Stimulated activated CD4-positive, alpha-beta T cell treated with anti-CD3 and anti-CD28 coated beads, Interleukin-1b, Interleukin-23, amount 100 ng/mL, for 4 hours (primary cell): ENCODE data around the gene SLC39A11.
"Not testable (repeated sequence)": the region's sequence is repeated elsewhere in the genome, so short reads cannot be mapped to it uniquely, and the experiment has no call there.

Experiments used
- DNase-seq, 2 donors: peaks; one replicate each; pipeline ENCODE4 v3.0.0-alpha.2; 2020; ENCODE audit warnings: low read depth in 2 of 2

The SLC39A11 gene

DNA sequence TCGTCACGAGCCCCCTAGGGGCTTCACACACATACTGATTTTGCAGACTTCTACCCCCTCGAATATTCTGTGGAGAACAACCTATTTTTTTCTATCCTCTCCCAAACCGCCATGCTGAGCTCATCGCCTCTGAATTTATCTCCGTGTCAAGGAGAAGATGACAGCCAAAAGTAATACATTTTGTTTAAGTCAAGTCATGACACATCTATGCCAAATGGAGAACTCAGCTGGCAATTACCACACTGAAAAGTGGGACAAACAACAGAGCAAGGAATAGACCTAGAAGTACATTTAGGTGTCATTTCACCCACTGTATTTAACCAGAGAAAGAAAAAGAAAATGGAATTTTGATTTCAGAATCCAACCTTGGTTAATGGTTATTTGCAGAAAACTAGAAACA lies 260.2 kb downstream of the SLC39A11 start:
- no peak for DNase-seq

DNA sequence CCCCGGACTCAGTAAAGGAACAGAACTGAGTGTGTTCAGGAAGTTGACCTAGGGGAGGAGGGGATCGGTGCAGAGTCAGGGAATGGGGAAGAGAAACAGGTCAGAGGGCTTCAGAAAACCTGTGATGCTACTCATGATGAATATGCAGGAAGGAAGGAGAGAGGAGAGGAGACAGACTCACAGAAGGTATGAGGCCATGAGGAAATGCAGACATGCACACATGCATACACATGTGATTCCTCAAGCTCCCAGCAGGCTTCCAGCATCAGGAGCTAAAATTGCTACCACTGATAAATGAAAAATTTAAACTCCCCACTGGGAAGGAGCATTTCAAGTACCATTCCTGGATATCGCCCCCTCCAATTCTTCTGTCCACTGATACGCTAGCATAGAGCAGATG lies 262.6 kb downstream of the SLC39A11 start:
- DNase-seq = no peak

DNA sequence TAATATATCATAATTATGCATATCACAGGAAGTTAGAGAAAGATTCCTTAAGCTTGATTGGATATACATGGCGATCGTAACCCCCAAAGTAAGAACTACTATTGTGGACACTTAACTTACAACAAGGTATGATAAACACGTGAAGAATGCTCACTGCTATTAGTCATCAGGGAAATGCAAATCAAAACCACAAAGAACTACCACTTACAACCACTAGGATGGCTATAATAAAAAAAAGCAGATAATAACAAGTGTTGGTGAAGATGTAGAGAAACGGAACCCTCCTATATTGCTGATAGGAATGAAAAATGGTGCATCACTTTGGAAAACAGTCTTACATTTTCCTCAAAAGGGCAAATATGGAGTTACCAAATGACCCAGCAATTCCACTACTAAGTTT lies 265.9 kb downstream of the SLC39A11 start:
- DNase-seq = no peak

DNA sequence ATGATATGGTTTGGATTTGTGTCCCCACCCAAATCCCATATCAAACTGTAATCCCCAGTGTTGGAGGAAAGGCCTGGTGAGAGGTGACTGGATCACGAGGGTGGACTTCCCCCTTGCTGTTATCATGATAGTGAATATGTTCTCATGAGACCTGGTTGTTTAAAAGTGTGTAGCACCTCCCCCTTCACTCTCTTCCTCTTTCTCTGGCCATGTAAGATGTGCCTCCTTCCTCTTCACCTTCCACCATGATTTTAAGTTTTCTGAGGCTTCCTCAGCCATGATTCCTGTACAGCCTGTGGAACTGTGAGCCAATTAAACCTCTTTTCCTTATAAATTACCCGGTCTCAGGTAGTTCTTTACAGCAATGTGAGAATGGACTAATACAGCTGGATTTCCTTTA lies 266.4 kb downstream of the SLC39A11 start:
- DNase-seq = not testable (repeated sequence)

GRCh38 chr17:72825218-72825617 lies 267.3 kb downstream of the SLC39A11 start:
- DNase-seq = no peak

GRCh38 chr17:72824267-72824666 lies 268.2 kb downstream of the SLC39A11 start:
- DNase-seq = not testable (repeated sequence)

- DNase-seq = no peak
Observed at GRCh38 chr17:72822358-72823023, 270.0 kb downstream of the SLC39A11 start.

GRCh38 chr17:72816406-72816805 lies 276.1 kb downstream of the SLC39A11 start:
- DNase-seq = no peak

DNA sequence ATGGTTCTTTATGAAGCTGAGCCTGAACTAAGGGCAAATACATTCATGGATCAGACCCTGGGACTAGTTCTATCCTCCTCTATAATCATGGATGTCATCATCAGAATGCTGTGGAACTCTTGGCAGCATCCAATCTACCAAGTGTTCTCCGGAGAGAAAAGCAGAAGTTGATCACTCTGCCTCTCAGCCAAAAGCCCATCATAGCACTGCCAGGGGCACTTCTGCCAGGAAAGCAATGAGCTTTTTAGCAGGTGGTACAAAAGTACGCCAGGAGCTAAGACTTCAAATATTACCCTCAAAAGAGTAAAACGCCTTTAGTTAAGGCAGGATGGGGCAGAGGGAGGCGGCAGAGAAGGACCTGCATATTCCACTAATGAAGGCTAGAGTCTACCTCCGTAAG lies 279.0 kb downstream of the SLC39A11 start:
- no peak for DNase-seq

- no peak for DNase-seq
Observed at GRCh38 chr17:72812823-72813222, 279.7 kb downstream of the SLC39A11 start.

DNA sequence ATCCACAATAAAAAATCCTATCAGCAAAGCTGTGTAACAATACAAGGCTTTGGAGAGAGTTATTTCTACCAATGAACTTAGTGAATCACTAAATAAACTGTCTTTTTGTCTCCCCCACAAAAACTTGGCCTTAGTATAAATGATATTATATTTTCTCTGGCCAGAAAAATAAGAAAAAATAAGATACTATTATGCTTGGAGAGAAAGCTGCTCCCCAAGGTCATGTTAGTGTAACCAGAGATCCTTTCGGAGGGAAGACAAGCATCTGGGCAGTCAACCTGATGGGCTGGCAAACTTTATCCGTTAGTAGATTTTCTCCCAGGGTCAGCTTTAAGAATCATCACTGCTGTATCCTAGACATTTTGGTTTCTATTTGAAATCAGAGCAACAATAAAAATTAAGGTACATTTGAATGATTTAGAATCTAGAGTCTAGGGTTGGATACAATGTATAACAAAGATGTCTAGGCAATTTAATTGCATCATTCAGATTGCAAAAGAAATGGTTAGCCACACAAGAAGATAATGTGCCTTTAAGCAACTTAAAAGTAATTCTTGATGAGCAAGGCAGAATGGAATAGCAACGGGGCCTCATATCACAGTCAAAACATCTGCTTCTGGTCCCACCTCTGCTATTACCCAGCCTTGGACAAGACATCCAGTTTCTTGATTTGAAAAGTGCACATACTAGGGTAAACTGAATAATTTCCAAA lies 280.4 kb downstream of the SLC39A11 start:
- no peak for DNase-seq

GRCh38 chr17:72810991-72811508 lies 281.4 kb downstream of the SLC39A11 start:
- no peak for DNase-seq

- DNase-seq = no peak
Observed at GRCh38 chr17:72806011-72806410, 286.5 kb downstream of the SLC39A11 start.

- no peak for DNase-seq
Observed at GRCh38 chr17:72804949-72805707, 287.4 kb downstream of the SLC39A11 start.

- DNase-seq = no peak
Observed at GRCh38 chr17:72802726-72803125, 289.8 kb downstream of the SLC39A11 start.

GRCh38 chr17:72797142-72797541 lies 295.3 kb downstream of the SLC39A11 start:
- no peak for DNase-seq

DNA sequence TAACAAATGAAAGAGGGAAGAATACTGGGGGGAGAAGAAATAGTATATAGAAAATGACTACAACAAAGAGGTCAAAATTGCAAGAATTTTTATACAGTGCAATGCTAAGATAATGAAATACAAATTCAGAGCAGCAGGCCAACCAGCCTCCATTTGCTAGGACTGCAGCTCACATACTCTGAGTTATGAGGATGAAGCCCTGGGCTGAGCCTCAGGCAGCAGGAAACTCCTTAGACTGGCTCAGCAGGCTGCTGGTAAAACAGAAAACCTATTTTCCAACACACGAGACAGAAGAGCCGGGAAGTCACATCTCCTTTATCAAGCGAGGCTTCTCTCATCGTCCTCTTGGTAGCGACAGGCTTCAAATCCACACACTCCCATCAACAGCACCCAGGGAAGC lies 296.5 kb downstream of the SLC39A11 start:
- no peak for DNase-seq

DNA sequence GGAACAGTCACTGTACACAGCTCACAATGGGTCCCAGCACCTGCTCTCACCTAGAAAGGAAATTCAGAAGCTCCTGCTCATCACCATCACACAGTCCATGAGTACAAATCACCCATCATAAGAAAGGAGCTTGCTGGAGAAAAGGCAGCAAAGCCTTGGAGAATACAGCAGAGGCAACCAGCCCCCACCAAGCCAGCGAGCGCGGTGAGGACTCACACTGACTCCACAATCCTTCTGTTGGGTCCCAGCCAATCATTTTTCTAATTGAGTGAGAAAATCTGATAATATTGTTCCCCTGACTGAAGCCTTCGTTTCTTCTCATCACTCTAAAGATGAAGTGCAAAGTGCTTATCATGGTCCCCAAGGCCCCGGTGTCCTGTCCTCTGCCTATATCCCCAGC lies 298.3 kb downstream of the SLC39A11 start:
- DNase-seq = no peak

- DNase-seq = no peak
Observed at GRCh38 chr17:72792771-72793170, 299.7 kb downstream of the SLC39A11 start.

- no peak for DNase-seq
Observed at GRCh38 chr17:72790190-72790589, 302.3 kb downstream of the SLC39A11 start.

GRCh38 chr17:72789711-72790110 lies 302.8 kb downstream of the SLC39A11 start:
- no peak for DNase-seq

DNA sequence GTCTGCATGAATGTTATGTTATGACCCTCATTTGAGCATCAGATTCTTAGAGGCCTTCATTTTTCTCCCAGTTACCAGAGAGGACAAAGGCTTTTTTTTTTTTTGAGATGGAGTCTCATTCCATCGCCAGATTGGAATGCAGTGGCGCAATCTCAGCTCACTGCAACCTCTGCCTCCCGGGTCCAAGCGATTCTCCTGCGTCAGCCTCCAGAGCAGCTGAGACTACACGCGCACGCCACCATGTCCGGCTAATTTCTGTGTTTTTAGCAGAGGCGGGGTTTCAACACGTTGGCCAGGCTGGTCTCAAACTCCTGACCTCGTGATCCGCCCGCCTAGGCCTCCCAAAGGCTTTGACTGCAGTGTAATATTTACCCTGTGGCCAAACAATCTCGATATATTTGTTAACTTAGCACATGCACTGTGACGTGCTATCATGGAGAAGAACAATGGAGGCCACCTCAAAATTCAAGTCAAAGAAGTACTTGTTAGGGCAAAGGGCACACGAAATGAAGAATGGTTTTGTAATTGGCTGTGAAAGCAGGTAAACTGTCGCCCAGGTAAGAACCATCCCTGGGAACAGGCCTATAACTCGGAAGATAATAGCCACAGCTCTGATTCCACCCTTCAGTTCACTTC lies 303.4 kb downstream of the SLC39A11 start:
- no peak for DNase-seq
